ENCODE measurements around the gene SDCBP2. TPM values are rescaled to one million over a fixed set of nuclear protein-coding genes. Genes with fewer than 3 reads are reported as not detected.

SDCBP2 gene
- total and polyA plus RNA-seq, 2 donors from 2014 or later = 10.3 to 18.3 TPM

DNA sequence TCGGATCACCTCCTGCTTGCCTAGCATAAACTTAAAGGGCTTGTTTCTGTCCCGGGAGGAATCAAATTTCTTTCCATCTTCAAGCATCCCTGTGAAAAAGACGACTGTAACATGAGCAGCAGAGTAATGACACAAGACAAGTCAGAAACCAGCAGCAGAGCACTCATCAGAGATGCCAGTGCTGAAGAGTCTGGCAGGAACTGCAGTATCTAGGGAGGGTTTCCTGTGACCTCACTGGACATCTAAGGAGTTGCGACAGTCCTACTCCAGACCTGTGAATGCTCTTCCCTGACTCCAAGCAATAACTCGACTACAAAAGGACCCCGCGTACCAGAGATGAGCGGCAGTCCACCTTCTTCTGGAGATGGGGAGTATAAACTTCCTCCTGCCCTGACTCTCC lies 46.6 kb upstream of the SDCBP2 start:
- Histone ChIP-seq H3K4me1 (ENCODE audit: control insufficient read depth in 2 of 3, insufficient read depth in 2 of 3, low read depth in 1 of 3, low read length in 3 of 3) (peaks cover 0 to 23% (median 6%) of the 10 kb centered on the region in 3 donors), H3K9me3 (ENCODE audit: control insufficient read depth in 2 of 3, insufficient read depth in 1 of 3, low read length in 3 of 3) (no peaks in the 10 kb centered on the region), H3K36me3 (ENCODE audit: control insufficient read depth in 2 of 3, insufficient read depth in 3 of 3, low read length in 3 of 3) (peaks cover 0 to 29% (median 2%) of the 10 kb centered on the region in 3 donors), H3K9ac (ENCODE audit: low read length in 3 of 3) (no peak overlapping the region), H3K27ac (ENCODE audit: low read depth in 2 of 2, low read length in 2 of 2) (peak overlapping the region in 1 of 2 donors; percentile 26), H3K27me3 (ENCODE audit: control insufficient read depth, insufficient read depth, low read length) (no peaks in the 10 kb centered on the region), H3K4me3 (ENCODE audit: low read length in 3 of 3) (no peak overlapping the region)
- TF ChIP-seq, protein P1, sequence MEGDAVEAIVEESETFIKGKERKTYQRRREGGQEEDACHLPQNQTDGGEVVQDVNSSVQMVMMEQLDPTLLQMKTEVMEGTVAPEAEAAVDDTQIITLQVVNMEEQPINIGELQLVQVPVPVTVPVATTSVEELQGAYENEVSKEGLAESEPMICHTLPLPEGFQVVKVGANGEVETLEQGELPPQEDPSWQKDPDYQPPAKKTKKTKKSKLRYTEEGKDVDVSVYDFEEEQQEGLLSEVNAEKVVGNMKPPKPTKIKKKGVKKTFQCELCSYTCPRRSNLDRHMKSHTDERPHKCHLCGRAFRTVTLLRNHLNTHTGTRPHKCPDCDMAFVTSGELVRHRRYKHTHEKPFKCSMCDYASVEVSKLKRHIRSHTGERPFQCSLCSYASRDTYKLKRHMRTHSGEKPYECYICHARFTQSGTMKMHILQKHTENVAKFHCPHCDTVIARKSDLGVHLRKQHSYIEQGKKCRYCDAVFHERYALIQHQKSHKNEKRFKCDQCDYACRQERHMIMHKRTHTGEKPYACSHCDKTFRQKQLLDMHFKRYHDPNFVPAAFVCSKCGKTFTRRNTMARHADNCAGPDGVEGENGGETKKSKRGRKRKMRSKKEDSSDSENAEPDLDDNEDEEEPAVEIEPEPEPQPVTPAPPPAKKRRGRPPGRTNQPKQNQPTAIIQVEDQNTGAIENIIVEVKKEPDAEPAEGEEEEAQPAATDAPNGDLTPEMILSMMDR (IDR thresholded peaks at IDR 0.05; ENCODE audit: borderline replicate concordance, extremely low read depth, insufficient read depth) = no peak
- intact Hi-C loops (cut with DNase I) = no loop called here
- no peak for FAIRE-seq
- peak in 3 of 5 donors; percentile 59 to 81 (median 79) for DNase-seq

DNA sequence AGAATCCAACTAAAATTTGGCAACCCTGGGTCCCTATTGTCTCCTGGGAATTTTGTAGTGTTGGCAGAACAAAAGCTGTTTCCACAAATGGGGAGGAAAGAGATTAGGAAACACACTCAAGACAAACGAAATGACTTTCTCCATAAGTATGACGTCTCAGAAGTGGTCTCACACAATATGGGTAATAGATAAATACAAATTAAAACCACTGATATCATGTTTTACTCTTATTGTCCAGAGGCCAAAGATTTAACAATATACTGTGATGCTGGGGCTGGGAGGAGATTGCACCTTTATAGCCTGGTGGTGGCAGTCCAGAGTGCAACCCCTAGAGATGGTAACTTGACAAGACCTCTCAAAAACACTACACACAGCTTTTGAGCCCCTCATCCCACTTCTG lies 45.3 kb upstream of the SDCBP2 start:
- FAIRE-seq (no peak), DNase-seq (no peak)
- no peak overlapping the region for H3K9ac ChIP-seq (ENCODE audit: low read length in 3 of 3)
- intact Hi-C loops (cut with DNase I) = no loop called here
- peaks cover 0 to 29% (median 2%) of the 10 kb centered on the region in 3 donors for H3K36me3 ChIP-seq (ENCODE audit: control insufficient read depth in 2 of 3, insufficient read depth in 3 of 3, low read length in 3 of 3)
- no peak overlapping the region for H3K4me3 ChIP-seq (ENCODE audit: low read length in 3 of 3)
- H3K9me3 ChIP-seq (ENCODE audit: control insufficient read depth in 2 of 3, insufficient read depth in 1 of 3, low read length in 3 of 3) = no peaks in the 10 kb centered on the region
- no peak overlapping the region for H3K27ac ChIP-seq (ENCODE audit: low read depth in 2 of 2, low read length in 2 of 2)
- TF ChIP-seq, protein P1 (IDR thresholded peaks at IDR 0.05; ENCODE audit: borderline replicate concordance, extremely low read depth, insufficient read depth) = no peak
- H3K27me3 ChIP-seq (ENCODE audit: control insufficient read depth, insufficient read depth, low read length) = no peaks in the 10 kb centered on the region
- peaks cover 0 to 20% (median 10%) of the 10 kb centered on the region in 3 donors for H3K4me1 ChIP-seq (ENCODE audit: control insufficient read depth in 2 of 3, insufficient read depth in 2 of 3, low read depth in 1 of 3, low read length in 3 of 3)

DNA sequence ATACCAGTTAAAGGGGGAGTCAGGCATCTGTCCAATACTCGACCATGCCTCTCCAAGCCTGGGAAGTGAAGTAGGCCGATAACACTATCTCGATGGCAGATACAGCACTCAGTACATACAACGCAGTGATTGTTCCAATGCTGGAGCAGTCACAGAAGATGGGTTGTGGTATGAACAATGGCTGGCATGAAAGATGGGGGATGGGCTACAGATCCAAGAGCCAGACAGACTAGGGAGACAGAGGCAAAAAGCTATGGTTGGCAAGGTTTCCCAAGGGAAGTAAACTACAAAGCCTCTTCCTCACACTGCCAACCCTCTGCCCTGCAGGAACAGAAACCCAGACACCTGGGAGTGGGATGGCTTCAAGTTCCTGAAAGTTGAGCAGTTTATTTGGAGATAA lies 44.7 kb upstream of the SDCBP2 start:
- no peak for FAIRE-seq
- no peak overlapping the region for H3K9ac ChIP-seq (ENCODE audit: low read length in 3 of 3)
- peak overlapping the region; percentile 5 to 41 for H3K27ac ChIP-seq (ENCODE audit: low read depth in 2 of 2, low read length in 2 of 2)

More for the DNA sequence above, 44.7 kb upstream of the SDCBP2 start:
- DNase-seq = no peak
- Histone ChIP-seq H3K27me3 (ENCODE audit: control insufficient read depth, insufficient read depth, low read length) (no peaks in the 10 kb centered on the region), H3K4me3 (ENCODE audit: low read length in 3 of 3) (no peak overlapping the region), H3K36me3 (ENCODE audit: control insufficient read depth in 2 of 3, insufficient read depth in 3 of 3, low read length in 3 of 3) (peaks cover 0 to 29% (median 2%) of the 10 kb centered on the region in 3 donors), H3K9me3 (ENCODE audit: control insufficient read depth in 2 of 3, insufficient read depth in 1 of 3, low read length in 3 of 3) (no peaks in the 10 kb centered on the region), H3K4me1 (ENCODE audit: control insufficient read depth in 2 of 3, insufficient read depth in 2 of 3, low read depth in 1 of 3, low read length in 3 of 3) (peaks cover 0 to 22% (median 10%) of the 10 kb centered on the region in 3 donors)
- intact Hi-C loops (cut with DNase I) = no loop called here
- TF ChIP-seq, protein P1 (IDR thresholded peaks at IDR 0.05; ENCODE audit: borderline replicate concordance, extremely low read depth, insufficient read depth) = no peak

Data from kidney (tissue), 14 donors.